H1 (cell line): ENCODE results near the gene ZNF28. TPM values are rescaled to one million over a fixed set of nuclear protein-coding genes. Genes with fewer than 3 reads are reported as not detected.
A peak's percentile ranks its signal among the peaks of the same experiment; 100 is the strongest.
"Not testable (repeated sequence)": the region's sequence is repeated elsewhere in the genome, so short reads cannot be mapped to it uniquely, and the experiment has no call there.

Source experiments
- CTCF ChIA-PET: fragments of 300-600 bp; sonication (Branson Sonifier 250); formaldehyde crosslinking; loops from one replicate; lab custom pipeline; 2021; ENCODE audit not compliant: partially characterized antibody; lab: Charles Lee
- POLR2A ChIA-PET: fragments of 300-600 bp; sonication (Branson Sonifier 250); formaldehyde crosslinking; loops from one replicate; lab custom pipeline; 2021; ENCODE audit warnings: inconsistent platforms; ENCODE audit not compliant: partially characterized antibody; lab: Charles Lee
- DNase-seq, 2 experiments: peaks; one replicate each; pipeline versions ENCODE4 v3.0.0 to v3.0.0-alpha.2; 2010 to 2022; ENCODE audit warnings: low spot score in 2 of 2, low read depth in 1 of 2, mixed read lengths in 1 of 2
- FAIRE-seq: peaks from 2 replicates; lab custom pipeline; 2011; peaks lifted over from hg19 to GRCh38; lab: Jason Lieb, UNC
- H2AFZ ChIP-seq: 2 replicates; pipeline ENCODE4 v1.8.1; 2012; ENCODE audit warnings: low read length, inconsistent platforms
- H2AK5ac ChIP-seq: 2 replicates; pipeline ENCODE4 v1.6.1; 2013; ENCODE audit warnings: low read depth, low read length
- H2BK120ac ChIP-seq: replicated peaks from 2 replicates; pipeline ENCODE3; 2013; ENCODE audit warnings: low read depth, low read length, inconsistent platforms
- H2BK12ac ChIP-seq: 2 replicates; pipeline ENCODE4 v1.6.1; 2013; ENCODE audit warnings: low read depth, low read length
- H2BK15ac ChIP-seq: 2 replicates; pipeline ENCODE4 v1.6.1; 2013; ENCODE audit warnings: low read length
- H2BK20ac ChIP-seq: 2 replicates; pipeline ENCODE4 v1.6.1; 2013; ENCODE audit warnings: low read length
- H2BK5ac ChIP-seq: 2 replicates; pipeline ENCODE4 v1.6.1; 2013; ENCODE audit warnings: low read depth, low read length
- H3K14ac ChIP-seq: 2 replicates; pipeline ENCODE4 v1.6.1; 2013; ENCODE audit warnings: inconsistent platforms; ENCODE audit not compliant: insufficient read length
- H3K18ac ChIP-seq: 2 replicates; pipeline ENCODE4 v1.6.1; 2013; ENCODE audit warnings: low read length; ENCODE audit errors: extremely low read depth
- H3K23ac ChIP-seq: 2 replicates; pipeline ENCODE4 v1.6.1; 2013; ENCODE audit warnings: inconsistent platforms; ENCODE audit not compliant: insufficient read length
- H3K23me2 ChIP-seq: 2 replicates; pipeline ENCODE4 v1.6.1; 2013; ENCODE audit warnings: low read depth, low read length
- H3K27ac ChIP-seq: 2 replicates; pipeline ENCODE4 v1.6.1; 2011; ENCODE audit warnings: low read depth, low read length, inconsistent platforms
- H3K27me3 ChIP-seq, 4 experiments: replicated peaks in 1 of 4; 1 replicate in 1 of 4; 2 replicates in 3 of 4; pipeline versions ENCODE4 v1.6.1 to v1.8.1; 2011 to 2013; ENCODE audit warnings: low read length in 3 of 4, mild to moderate bottlenecking in 3 of 4, inconsistent platforms in 2 of 4, mixed read lengths in 2 of 4, moderate library complexity in 1 of 4; ENCODE audit not compliant: control insufficient read depth in 3 of 4, insufficient read depth in 3 of 4; ENCODE audit errors: extremely low read depth in 1 of 4
- H3K36me3 ChIP-seq, 4 experiments: 2 replicates each; pipeline versions ENCODE4 v1.6.1 to v1.8.1; 2011 to 2013; ENCODE audit warnings: mild to moderate bottlenecking in 4 of 4, low read length in 3 of 4, moderate library complexity in 2 of 4, control low read depth in 1 of 4, inconsistent platforms in 1 of 4; ENCODE audit not compliant: insufficient read depth in 4 of 4, control insufficient read depth in 2 of 4
- H3K4ac ChIP-seq: replicated peaks from 2 replicates; pipeline ENCODE3; 2013; ENCODE audit warnings: low read length, low read depth, mixed read lengths, inconsistent platforms; ENCODE audit not compliant: insufficient read length
- H3K4me1 ChIP-seq, 4 experiments: replicated peaks in 1 of 4; 1 replicate in 1 of 4; 2 replicates in 3 of 4; pipeline versions ENCODE4 v1.6.1 to v1.8.1; 2011 to 2013; ENCODE audit warnings: low read length in 3 of 4, inconsistent platforms in 2 of 4, mixed read lengths in 1 of 4; ENCODE audit not compliant: insufficient read depth in 4 of 4, control insufficient read depth in 3 of 4
- H3K4me2 ChIP-seq, 2 experiments: 2 replicates each; pipeline versions ENCODE4 v1.6.1 to v1.8.1; 2011 to 2013; ENCODE audit warnings: low read depth in 2 of 2, low read length in 2 of 2, control low read depth in 1 of 2, inconsistent platforms in 1 of 2, mild to moderate bottlenecking in 1 of 2; ENCODE audit not compliant: insufficient read depth in 1 of 2
- H3K4me3 ChIP-seq, 4 experiments: fragments of 200-600, 300-600 bp in 1 of 4; sonication (generic), shearing (Covaris generic), sonication (Bioruptor Twin) in 1 of 4; 2 replicates each; pipeline versions ENCODE4 v1.5.1 to v1.8.1; 2011 to 2016; ENCODE audit warnings: low read length in 4 of 4, low read depth in 3 of 4, control low read depth in 2 of 4, inconsistent platforms in 2 of 4, mild to moderate bottlenecking in 2 of 4, mixed read lengths in 1 of 4, moderate library complexity in 1 of 4; ENCODE audit not compliant: insufficient read depth in 2 of 4; ENCODE audit errors: extremely low read depth in 1 of 4
- H3K56ac ChIP-seq: replicated peaks from 2 replicates; pipeline ENCODE3; 2013; ENCODE audit warnings: low read depth, mild to moderate bottlenecking, mixed read lengths, low read length, inconsistent platforms; ENCODE audit not compliant: insufficient read length
- H3K79me1 ChIP-seq: 2 replicates; pipeline ENCODE4 v1.6.1; 2013; ENCODE audit warnings: low read depth, low read length, control low read depth
- H3K79me2 ChIP-seq, 2 experiments: 2 replicates each; pipeline versions ENCODE4 v1.6.1 to v1.8.1; 2012 to 2013; ENCODE audit warnings: low read length in 2 of 2, mild to moderate bottlenecking in 2 of 2, inconsistent platforms in 1 of 2; ENCODE audit not compliant: insufficient read depth in 2 of 2, control insufficient read depth in 1 of 2
- H3K9ac ChIP-seq, 4 experiments: replicated peaks in 1 of 4; 1 replicate in 1 of 4; 2 replicates in 3 of 4; pipeline versions ENCODE4 v1.6.1 to v1.8.1; 2011 to 2013; ENCODE audit warnings: low read depth in 3 of 4, low read length in 3 of 4, control low read depth in 2 of 4, mild to moderate bottlenecking in 2 of 4, moderate library complexity in 2 of 4, inconsistent platforms in 1 of 4; ENCODE audit errors: extremely low read depth in 1 of 4
- H3K9me3 ChIP-seq, 2 experiments: 2 replicates each; pipeline versions ENCODE4 v1.6.1 to v1.8.1; 2012 to 2013; ENCODE audit warnings: mild to moderate bottlenecking in 2 of 2, moderate library complexity in 2 of 2, control low read depth in 1 of 2, inconsistent platforms in 1 of 2, low read depth in 1 of 2, low read length in 1 of 2, mixed read lengths in 1 of 2; ENCODE audit not compliant: insufficient read depth in 2 of 2
- H4K20me1 ChIP-seq, 2 experiments: replicated peaks in 1 of 2; 2 replicates each; pipeline versions ENCODE3 to v1.8.1; 2011 to 2013; ENCODE audit warnings: inconsistent platforms in 2 of 2, low read length in 2 of 2, mild to moderate bottlenecking in 1 of 2; ENCODE audit not compliant: insufficient read depth in 2 of 2, control insufficient read depth in 1 of 2
- H4K5ac ChIP-seq: 2 replicates; pipeline ENCODE4 v1.6.1; 2013; ENCODE audit warnings: low read length, low read depth, mixed read lengths, inconsistent platforms; ENCODE audit not compliant: insufficient read length
- H4K8ac ChIP-seq: 2 replicates; pipeline ENCODE4 v1.8.0; 2013; ENCODE audit warnings: mild to moderate bottlenecking, moderate library complexity, low read length, inconsistent platforms; ENCODE audit not compliant: insufficient read depth; ENCODE audit errors: extremely low read depth
- H4K91ac ChIP-seq: replicated peaks from 2 replicates; pipeline ENCODE3; 2013; ENCODE audit warnings: low read length, mixed read lengths, inconsistent platforms; ENCODE audit not compliant: insufficient read length
- KDM4A ChIP-seq: IDR thresholded peaks from one replicate; pipeline ENCODE4 v1.7.1; 2012; ENCODE audit warnings: low read depth, mild to moderate bottlenecking, moderate library complexity, low read length, inconsistent platforms; ENCODE audit not compliant: severe bottlenecking
- MAX ChIP-seq: IDR thresholded peaks from 2 replicates; pipeline ENCODE4 v1.6.1; 2012; ENCODE audit warnings: inconsistent platforms
- PHF8 ChIP-seq: fragments of 200-600 bp; sonication (generic); conservative IDR thresholded peaks from 2 replicates; pipeline ENCODE4 v1.7.1; 2012; ENCODE audit warnings: low read depth, mild to moderate bottlenecking, inconsistent platforms, low read length, moderate library complexity
- POLR2A ChIP-seq, 2 experiments: IDR thresholded peaks; 1 replicate in 1 of 2; 2 replicates in 1 of 2; pipeline ENCODE4 v1.6.1; 2011; ENCODE audit warnings: low read depth in 2 of 2, low read length in 2 of 2, mild to moderate bottlenecking in 2 of 2; ENCODE audit errors: control extremely low read depth in 1 of 2
- POLR2AphosphoS5 ChIP-seq: IDR thresholded peaks from 2 replicates; pipeline ENCODE4 v1.6.1; 2011; ENCODE audit warnings: low read depth, low read length
- RAD21 ChIP-seq, 2 experiments: IDR thresholded peaks in 1 of 2; conservative IDR thresholded peaks in 1 of 2; 2 replicates each; pipeline ENCODE4 v1.6.1; 2011; ENCODE audit warnings: low read depth in 2 of 2, low read length in 2 of 2, improper control_type of control experiment in 1 of 2, inconsistent platforms in 1 of 2, mild to moderate bottlenecking in 1 of 2, moderate library complexity in 1 of 2
- RBBP5 ChIP-seq: IDR thresholded peaks from 2 replicates; pipeline ENCODE4 v1.7.1; 2012; ENCODE audit warnings: low read depth, mild to moderate bottlenecking, inconsistent platforms, low read length, moderate library complexity, borderline replicate concordance
- SP1 ChIP-seq: IDR thresholded peaks from 2 replicates; pipeline ENCODE4 v1.6.1; 2011; ENCODE audit warnings: low read depth, low read length
- TAF1 ChIP-seq: IDR thresholded peaks from 2 replicates; pipeline ENCODE4 v1.6.1; 2011; ENCODE audit warnings: mild to moderate bottlenecking, low read depth, low read length
- WGBS, 2 experiments: shearing (Covaris generic) in 1 of 2; methylation state at CpG; one replicate each; pipeline versions ENCODE4 v1.1.6 to v1.1.7; 2013 to 2015; ENCODE audit warnings: low lambda C conversion rate in 2 of 2, mixed read lengths in 2 of 2, inconsistent platforms in 1 of 2, low coverage in 1 of 2, missing lambda C conversion rate in 1 of 2; ENCODE audit not compliant: insufficient replicate concordance in 2 of 2, insufficient coverage in 1 of 2, insufficient read length in 1 of 2; ENCODE audit errors: extremely low coverage in 1 of 2, missing lambda C conversion rate in 1 of 2; 5-methylcytosine and 5-hydroxymethylcytosine counted together
- polyA plus RNA-seq, 7 experiments: library from polyadenylated mRNA; depleted of rRNA in 3 of 7; stranded (reverse) in 5 of 7; unstranded in 2 of 7; fragments of >200 nt in 5 of 7; fragments of 200-250 nt in 2 of 7; gene quantifications; 1 replicate in 5 of 7; 2 replicates in 1 of 7; 4 replicates in 1 of 7; pipeline versions ENCODE4 v1.2.1 to v1.2.3, GENCODE V29; 2011 to 2013; ENCODE audit warnings: missing spikeins in 2 of 7, mixed read lengths in 2 of 7
- total RNA-seq: library from RNA; stranded (reverse); fragmentation: NEBNext Ultra II Directional; extraction: Animal tissue kit (Norgen Biotek cat#: 25700); gene quantifications from 2 replicates; pipeline ENCODE4 v1.2.1, GENCODE V29; 2021

Gene ZNF28
- total and polyA plus RNA-seq, 2 of the 8 experiments (the other 6 are each of a cell fraction or from before 2014, with no cell fraction given): 7.3 to 23.0 TPM

GRCh38 chr19:52786464-52787354, 34.7 kb downstream of the ZNF28 start, which contains the start of gene ZNF600:
ZNF600 (minus strand) TSS chr19:52786791; CDS start chr19:52778888, 7,903 bp downstream.
- H3K36me3 ChIP-seq, H2BK5ac ChIP-seq, H3K18ac ChIP-seq, H4K91ac ChIP-seq, H3K79me1 ChIP-seq, H3K14ac ChIP-seq, H3K9me3 ChIP-seq, H3K4ac ChIP-seq, H2BK20ac ChIP-seq, H3K27ac ChIP-seq, H2AK5ac ChIP-seq, H4K20me1 ChIP-seq, H3K23ac ChIP-seq, H3K23me2 ChIP-seq, H2BK12ac ChIP-seq, H3K79me2 ChIP-seq, H3K56ac ChIP-seq, H2BK15ac ChIP-seq, H4K8ac ChIP-seq, FAIRE-seq, H2BK120ac ChIP-seq, H3K4me1 ChIP-seq, H4K5ac ChIP-seq: not testable (repeated sequence)
- peak within 1 kb of the TSS; percentile 86 for H2AFZ ChIP-seq
- H3K4me2 ChIP-seq: peak within 1 kb of the TSS; percentile 59 to 70
- peak within 1 kb of the TSS; percentile 69 to 90 (median 72) for H3K4me3 ChIP-seq
- H3K27me3 ChIP-seq: peaks cover 0 to 17% (median 6%) of the 10 kb centered on the region in 4 experiments; a peak in 5 of 7 replicates
- POLR2A ChIA-PET: interaction anchor here (0.7 kb wide), 1 partner anchor 521 kb away, joined by 3 read pairs; no protein-coding TSS in a partner anchor
- 6% methylated on average over 46 of the region's 47 CpGs; no CpG with 5 or more reads in 1 of the 2 experiments for WGBS, 2 experiments
- DNase-seq: peak; percentile 25 to 90
- CTCF ChIA-PET: interaction anchor here (0.8 to 1.5 kb wide), 2 partner anchors 29 to 164 kb away, joined by 3 read pairs; no protein-coding TSS in a partner anchor
- H3K9ac ChIP-seq: peak within 1 kb of the TSS in 3 of 4 experiments; percentile 8 to 68 (median 8); a peak in 3 of 7 replicates
- TF ChIP-seq RBBP5 (peak; percentile 70; the same call in 1 of the 2 replicates), MAX (peak; percentile 62; the same call in 1 of the 2 replicates), KDM4A (peak; percentile 78), TAF1 (peak; percentile 51; the same call in 1 of the 2 replicates), POLR2A (IDR thresholded peaks at IDR 0.05; ENCODE audit: control extremely low read depth in 1 of 2, low read depth in 2 of 2, low read length in 2 of 2) (0 out of 3 replicates have a peak, but pooled peaks of 1 of the 2 experiments have one; percentile 22), POLR2AphosphoS5 (peak; percentile 51; the same call in 1 of the 2 replicates), RAD21 (IDR thresholded peaks at IDR 0.05 in 1 of 2, conservative IDR thresholded peaks at IDR 0.05 in 1 of 2; ENCODE audit: low read depth in 2 of 2, low read length in 2 of 2) (peak; percentile 12 to 30; a peak in 2 of 4 replicates), SP1 (peak; percentile 26; the same call in 1 of the 2 replicates), PHF8 (peak; percentile 62)
